Kidney (tissue), 14 donors: ENCODE data around the gene JOSD2. TPM values are rescaled to one million over a fixed set of nuclear protein-coding genes. Genes with fewer than 3 reads are reported as not detected.
A peak's percentile ranks its signal among the peaks of the same experiment; 100 is the strongest.

Source experiments
- DNase-seq, 5 donors: peaks; one replicate each; pipeline ENCODE4 v3.0.0-alpha.2; 2013 to 2020
- FAIRE-seq: peaks from 2 replicates; lab custom pipeline; 2012; peaks lifted over from hg19 to GRCh38; lab: Jason Lieb, UNC
- H3K27ac ChIP-seq, 2 donors: one replicate each; pipeline ENCODE4 v1.7.0; 2013; ENCODE audit warnings: low read depth in 2 of 2, low read length in 2 of 2, inconsistent platforms in 1 of 2
- H3K27me3 ChIP-seq: one replicate; pipeline ENCODE4 v1.7.1; 2013; ENCODE audit warnings: low read length, inconsistent platforms; ENCODE audit not compliant: control insufficient read depth, insufficient read depth
- H3K36me3 ChIP-seq, 3 donors: one replicate each; pipeline versions ENCODE4 v1.7.0 to v1.7.1; 2013; ENCODE audit warnings: low read length in 3 of 3, control low read depth in 1 of 3, inconsistent platforms in 1 of 3; ENCODE audit not compliant: insufficient read depth in 3 of 3, control insufficient read depth in 2 of 3
- H3K4me1 ChIP-seq, 3 donors: one replicate each; pipeline versions ENCODE4 v1.7.0 to v1.7.1; 2013; ENCODE audit warnings: low read length in 3 of 3, inconsistent platforms in 1 of 3, low read depth in 1 of 3; ENCODE audit not compliant: control insufficient read depth in 2 of 3, insufficient read depth in 2 of 3
- H3K4me3 ChIP-seq, 3 donors: one replicate each; pipeline versions ENCODE4 v1.7.0 to v1.8.1; 2013; ENCODE audit warnings: low read length in 3 of 3, control low read depth in 1 of 3, inconsistent platforms in 1 of 3
- H3K9ac ChIP-seq, 3 donors: one replicate each; pipeline versions ENCODE4 v1.7.0 to v1.7.1; 2013; ENCODE audit warnings: low read length in 3 of 3, control low read depth in 1 of 3, inconsistent platforms in 1 of 3
- H3K9me3 ChIP-seq, 3 donors: one replicate each; pipeline versions ENCODE4 v1.7.0 to v1.7.1; 2013; ENCODE audit warnings: low read length in 3 of 3, control low read depth in 1 of 3, inconsistent platforms in 1 of 3; ENCODE audit not compliant: control insufficient read depth in 2 of 3, insufficient read depth in 1 of 3
- intact Hi-C: fragments of 100-400 bp; cut with DNase I; formaldehyde crosslinking; loops from one replicate; pipeline ENCODE4 v1.11.1; 2022
- polyA plus RNA-seq: library from polyadenylated mRNA; stranded (reverse); fragments of 350-450 nt; fragmentation: Illumina TruSeq; extraction: RNeasy Lipid Tissue Mini Kit (QIAGEN cat#74804); gene quantifications from one replicate; pipeline ENCODE4 v1.2.3, GENCODE V29; 2014; ENCODE audit warnings: low read depth, low replicate concordance; ENCODE audit not compliant: insufficient read depth
- total RNA-seq: library from RNA; stranded (reverse); fragmentation: NEBNext Ultra II Directional; extraction: Animal tissue kit (Norgen Biotek cat#: 25700); gene quantifications from one replicate; pipeline ENCODE4 v1.2.1, GENCODE V29; 2021
- TF ChIP-seq, protein P1 (sequence below): IDR thresholded peaks from 3 replicates; pipeline ENCODE4 v1.5.1; 2012; ENCODE audit warnings: mild to moderate bottlenecking, moderate library complexity, borderline replicate concordance; ENCODE audit not compliant: insufficient read depth; ENCODE audit errors: extremely low read depth
- donor health status: control.
- donor health status: control.
- donor health status: control.
- donor health status: control.
- donor health status: control.
- donor health status: DM: yes; HTN: yes; CAD: no.
- donor health status: Normal renal cell carcinoma (clear cell type).

JOSD2 gene
- total and polyA plus RNA-seq, 2 donors from 2014 or later: 31.7 to 73.7 TPM

- Histone ChIP-seq H3K4me3 (no peak overlapping the region), H3K36me3 (no peaks in the 10 kb centered on the region), H3K27me3 (peaks cover 7% of the 10 kb centered on the region), H3K9ac (no peak overlapping the region), H3K27ac (no peak overlapping the region), H3K4me1 (no peaks in the 10 kb centered on the region), H3K9me3 (no peaks in the 10 kb centered on the region)
- peak in 3 of 5 donors; percentile 35 to 56 (median 38) for DNase-seq
- no peak for FAIRE-seq
- intact Hi-C loops: no loop called here
- TF ChIP-seq, protein P1, sequence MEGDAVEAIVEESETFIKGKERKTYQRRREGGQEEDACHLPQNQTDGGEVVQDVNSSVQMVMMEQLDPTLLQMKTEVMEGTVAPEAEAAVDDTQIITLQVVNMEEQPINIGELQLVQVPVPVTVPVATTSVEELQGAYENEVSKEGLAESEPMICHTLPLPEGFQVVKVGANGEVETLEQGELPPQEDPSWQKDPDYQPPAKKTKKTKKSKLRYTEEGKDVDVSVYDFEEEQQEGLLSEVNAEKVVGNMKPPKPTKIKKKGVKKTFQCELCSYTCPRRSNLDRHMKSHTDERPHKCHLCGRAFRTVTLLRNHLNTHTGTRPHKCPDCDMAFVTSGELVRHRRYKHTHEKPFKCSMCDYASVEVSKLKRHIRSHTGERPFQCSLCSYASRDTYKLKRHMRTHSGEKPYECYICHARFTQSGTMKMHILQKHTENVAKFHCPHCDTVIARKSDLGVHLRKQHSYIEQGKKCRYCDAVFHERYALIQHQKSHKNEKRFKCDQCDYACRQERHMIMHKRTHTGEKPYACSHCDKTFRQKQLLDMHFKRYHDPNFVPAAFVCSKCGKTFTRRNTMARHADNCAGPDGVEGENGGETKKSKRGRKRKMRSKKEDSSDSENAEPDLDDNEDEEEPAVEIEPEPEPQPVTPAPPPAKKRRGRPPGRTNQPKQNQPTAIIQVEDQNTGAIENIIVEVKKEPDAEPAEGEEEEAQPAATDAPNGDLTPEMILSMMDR: no peak
Measured at GRCh38 chr19:50486823-50487515, 24.0 kb downstream of the JOSD2 start.

DNA sequence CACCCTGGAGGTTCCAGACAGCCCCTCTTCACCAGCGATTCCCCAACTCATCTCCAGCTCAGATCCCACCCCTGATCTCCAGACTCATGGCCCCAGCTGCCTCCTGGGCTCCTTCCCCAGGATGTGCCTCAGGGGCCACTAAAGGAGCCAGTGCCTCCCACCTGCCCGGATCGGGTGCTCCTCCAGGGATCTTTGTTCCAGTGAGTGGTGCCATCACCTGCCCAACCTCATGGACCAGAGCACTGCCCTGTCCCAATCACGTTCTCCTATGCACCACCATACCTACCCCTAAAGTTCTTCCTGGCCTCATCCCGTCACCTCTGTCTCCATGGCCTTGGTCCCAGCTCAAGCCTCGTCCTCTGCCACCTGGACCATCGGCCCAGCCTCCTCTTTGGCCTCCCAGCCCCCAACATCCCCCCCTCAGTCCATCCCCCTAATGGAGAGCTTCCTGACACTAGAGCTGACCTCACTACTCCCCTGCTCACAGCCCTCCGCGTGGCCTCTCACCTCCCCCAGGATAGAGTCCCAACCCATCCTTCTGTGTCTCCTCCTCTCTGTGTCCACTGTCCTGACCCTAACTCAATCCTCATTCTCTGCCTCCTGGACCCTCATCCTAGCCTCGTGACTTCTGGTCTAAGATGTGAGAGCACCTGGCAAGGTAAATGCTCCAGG is 25.6 kb downstream of the JOSD2 start:
- Histone ChIP-seq H3K27ac (no peak overlapping the region), H3K4me1 (no peaks in the 10 kb centered on the region), H3K36me3 (peaks cover 0 to 2% (median 0%) of the 10 kb centered on the region in 3 donors), H3K4me3 (no peak overlapping the region), H3K27me3 (no peaks in the 10 kb centered on the region), H3K9ac (no peak overlapping the region), H3K9me3 (no peaks in the 10 kb centered on the region)
- intact Hi-C loops: no loop called here
- FAIRE-seq (no peak), DNase-seq (peak in 1 of 5 donors; percentile 45)
- TF ChIP-seq, protein P1: no peak

DNA sequence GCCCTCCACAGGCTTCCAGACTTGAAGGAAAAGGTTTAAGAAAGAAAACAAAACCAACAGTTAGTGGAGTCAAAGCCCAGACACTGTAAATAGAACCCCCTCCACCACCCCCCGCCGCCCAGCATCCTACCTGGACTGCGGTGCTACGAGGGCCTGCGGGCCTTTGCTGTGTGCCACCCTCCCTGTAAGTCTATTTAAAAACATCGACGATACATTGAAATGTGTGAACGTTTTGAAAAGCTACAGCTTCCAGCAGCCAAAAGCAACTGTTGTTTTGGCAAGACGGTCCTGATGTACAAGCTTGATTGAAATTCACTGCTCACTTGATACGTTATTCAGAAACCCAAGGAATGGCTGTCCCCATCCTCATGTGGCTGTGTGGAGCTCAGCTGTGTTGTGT is 28.1 kb downstream of the JOSD2 start:
- intact Hi-C loops: no loop called here
- peak in 1 of 5 donors; percentile 32 for DNase-seq
- TF ChIP-seq, protein P1: no peak

More for the DNA sequence above, 28.1 kb downstream of the JOSD2 start:
- Histone ChIP-seq H3K9ac (no peak overlapping the region), H3K27me3 (no peaks in the 10 kb centered on the region), H3K4me1 (peaks cover 0 to under 1% (median 0%) of the 10 kb centered on the region in 3 donors), H3K4me3 (no peak overlapping the region), H3K9me3 (no peaks in the 10 kb centered on the region), H3K36me3 (peaks cover 0 to 12% (median 10%) of the 10 kb centered on the region in 3 donors), H3K27ac (no peak overlapping the region)
- no peak for FAIRE-seq
